OCI-LY1 (cell line): ENCODE results near the gene EXOC7.

Experiments
- CTCF ChIP-seq: fragments of 200-600 bp; sonication (generic), shearing (Covaris generic); IDR thresholded peaks from 2 replicates; pipeline ENCODE4 v1.5.1; 2017; ENCODE audit warnings: mild to moderate bottlenecking, antibody characterized with exemption, low read length, moderate library complexity, mixed read lengths
- EZH2 ChIP-seq: fragments of 200-600 bp; sonication (generic), shearing (Covaris generic); IDR thresholded peaks from 2 replicates; pipeline ENCODE4 v1.8.0; 2017; ENCODE audit warnings: borderline replicate concordance, mixed run types, mild to moderate bottlenecking, antibody characterized with exemption, low read length, moderate library complexity, mixed read lengths

- TF ChIP-seq CTCF (no peak), EZH2 (no peak)
These were observed 26.6 kb downstream of the EXOC7 start for GRCh38 chr17:76076765-76077583.
